ENCODE measurements around the gene SCAANT1. TPM values are rescaled to one million over a fixed set of nuclear protein-coding genes. Genes with fewer than 3 reads are reported as not detected.
A peak's percentile ranks its signal among the peaks of the same experiment; 100 is the strongest.

SCAANT1 gene
- polyA plus RNA-seq, 1 donor = 1.8 TPM

- Histone ChIP-seq H3K4me3 (ENCODE audit: low read length) (no peak overlapping the region), H3K4me1 (ENCODE audit: control insufficient read depth, insufficient read depth, low read length) (peaks cover 2% of the 10 kb centered on the region), H3K9me3 (ENCODE audit: control insufficient read depth, low read depth, low read length) (no peaks in the 10 kb centered on the region), H3K36me3 (ENCODE audit: control insufficient read depth, insufficient read depth, low read length) (peaks cover 42% of the 10 kb centered on the region), H3K27ac (ENCODE audit: low read length) (no peak overlapping the region), H3K27me3 (ENCODE audit: control insufficient read depth, insufficient read depth, low read length) (no peaks in the 10 kb centered on the region)
- DNase-seq = no peak
These were observed 6.1 kb upstream of the SCAANT1 start for GRCh38 chr3:63918321-63918720.

- H3K27me3 ChIP-seq (ENCODE audit: control insufficient read depth, insufficient read depth, low read length) = no peaks in the 10 kb centered on the region
- WGBS (ENCODE audit: insufficient coverage, low lambda C conversion rate) = 100% methylated on average over 2 of the region's 5 CpGs
- no peak overlapping the region for H3K27ac ChIP-seq (ENCODE audit: low read length)
- peaks cover 7% of the 10 kb centered on the region for H3K4me1 ChIP-seq (ENCODE audit: control insufficient read depth, insufficient read depth, low read length)
- peaks cover 26% of the 10 kb centered on the region for H3K36me3 ChIP-seq (ENCODE audit: control insufficient read depth, insufficient read depth, low read length)
- DNase-seq = peak in 1 of 2 donors; percentile 27
- H3K4me3 ChIP-seq (ENCODE audit: low read length) = no peak overlapping the region
- H3K9me3 ChIP-seq (ENCODE audit: control insufficient read depth, low read depth, low read length) = no peaks in the 10 kb centered on the region
These were observed 2.1 kb upstream of the SCAANT1 start for GRCh38 chr3:63914312-63914711.

GRCh38 chr3:63912768-63913588 is 795 bp upstream of the SCAANT1 start:
- peak overlapping the region; percentile 51 for H3K4me3 ChIP-seq (ENCODE audit: low read length)
- WGBS (ENCODE audit: insufficient coverage, low lambda C conversion rate) = no CpG with 5 or more reads among the region's 46 CpGs
- H3K9me3 ChIP-seq (ENCODE audit: control insufficient read depth, low read depth, low read length) = no peaks in the 10 kb centered on the region
- peak; percentile 67 to 79 for DNase-seq
- H3K27me3 ChIP-seq (ENCODE audit: control insufficient read depth, insufficient read depth, low read length) = no peaks in the 10 kb centered on the region
- peaks cover 15% of the 10 kb centered on the region for H3K36me3 ChIP-seq (ENCODE audit: control insufficient read depth, insufficient read depth, low read length)
- H3K27ac ChIP-seq (ENCODE audit: low read length) = peak overlapping the region; percentile 69
- peaks cover 7% of the 10 kb centered on the region for H3K4me1 ChIP-seq (ENCODE audit: control insufficient read depth, insufficient read depth, low read length)

GRCh38 chr3:63911509-63911872 is 692 bp downstream of the SCAANT1 start:
- H3K27me3 ChIP-seq (ENCODE audit: control insufficient read depth, insufficient read depth, low read length) = no peaks in the 10 kb centered on the region
- no peaks in the 10 kb centered on the region for H3K9me3 ChIP-seq (ENCODE audit: control insufficient read depth, low read depth, low read length)
- peaks cover 7% of the 10 kb centered on the region for H3K36me3 ChIP-seq (ENCODE audit: control insufficient read depth, insufficient read depth, low read length)
- peak overlapping the region; percentile 91 for H3K27ac ChIP-seq (ENCODE audit: low read length)
- peaks cover 7% of the 10 kb centered on the region for H3K4me1 ChIP-seq (ENCODE audit: control insufficient read depth, insufficient read depth, low read length)
- DNase-seq = no peak
- no CpG with 5 or more reads among the region's 18 CpGs for WGBS (ENCODE audit: insufficient coverage, low lambda C conversion rate)
- H3K4me3 ChIP-seq (ENCODE audit: low read length) = peak overlapping the region; percentile 79

- Histone ChIP-seq H3K4me1 (ENCODE audit: control insufficient read depth, insufficient read depth, low read length) (peaks cover 7% of the 10 kb centered on the region), H3K4me3 (ENCODE audit: low read length) (peak overlapping the region; percentile 79), H3K9me3 (ENCODE audit: control insufficient read depth, low read depth, low read length) (no peaks in the 10 kb centered on the region), H3K27me3 (ENCODE audit: control insufficient read depth, insufficient read depth, low read length) (no peaks in the 10 kb centered on the region), H3K27ac (ENCODE audit: low read length) (peak overlapping the region; percentile 91), H3K36me3 (ENCODE audit: control insufficient read depth, insufficient read depth, low read length) (peaks cover 3% of the 10 kb centered on the region)
- WGBS (ENCODE audit: insufficient coverage, low lambda C conversion rate) = no CpG with 5 or more reads among the region's 1 CpG
- peak in 1 of 2 donors; percentile 35 for DNase-seq
These were observed 1.3 kb downstream of the SCAANT1 start for GRCh38 chr3:63910891-63911290.

- 100% methylated on average over 3 of the region's 4 CpGs for WGBS (ENCODE audit: insufficient coverage, low lambda C conversion rate)
- no peaks in the 10 kb centered on the region for H3K9me3 ChIP-seq (ENCODE audit: control insufficient read depth, low read depth, low read length)
- DNase-seq = no peak
- H3K27me3 ChIP-seq (ENCODE audit: control insufficient read depth, insufficient read depth, low read length) = no peaks in the 10 kb centered on the region
- no peak overlapping the region for H3K4me3 ChIP-seq (ENCODE audit: low read length)
- peaks cover 7% of the 10 kb centered on the region for H3K4me1 ChIP-seq (ENCODE audit: control insufficient read depth, insufficient read depth, low read length)
- H3K36me3 ChIP-seq (ENCODE audit: control insufficient read depth, insufficient read depth, low read length) = peaks cover 2% of the 10 kb centered on the region
- no peak overlapping the region for H3K27ac ChIP-seq (ENCODE audit: low read length)
These were observed 2.2 kb downstream of the SCAANT1 start for GRCh38 chr3:63910001-63910400.

GRCh38 chr3:63909431-63909830 is 2.8 kb downstream of the SCAANT1 start:
- Histone ChIP-seq H3K4me3 (ENCODE audit: low read length) (no peak overlapping the region), H3K27ac (ENCODE audit: low read length) (no peak overlapping the region), H3K36me3 (ENCODE audit: control insufficient read depth, insufficient read depth, low read length) (no peaks in the 10 kb centered on the region), H3K27me3 (ENCODE audit: control insufficient read depth, insufficient read depth, low read length) (no peaks in the 10 kb centered on the region), H3K4me1 (ENCODE audit: control insufficient read depth, insufficient read depth, low read length) (peaks cover 7% of the 10 kb centered on the region), H3K9me3 (ENCODE audit: control insufficient read depth, low read depth, low read length) (no peaks in the 10 kb centered on the region)
- WGBS (ENCODE audit: insufficient coverage, low lambda C conversion rate) = no CpG with 5 or more reads among the region's 2 CpGs
- no peak for DNase-seq

- Histone ChIP-seq H3K4me1 (ENCODE audit: control insufficient read depth, insufficient read depth, low read length) (peaks cover 7% of the 10 kb centered on the region), H3K36me3 (ENCODE audit: control insufficient read depth, insufficient read depth, low read length) (no peaks in the 10 kb centered on the region), H3K27me3 (ENCODE audit: control insufficient read depth, insufficient read depth, low read length) (no peaks in the 10 kb centered on the region), H3K9me3 (ENCODE audit: control insufficient read depth, low read depth, low read length) (no peaks in the 10 kb centered on the region), H3K4me3 (ENCODE audit: low read length) (no peak overlapping the region), H3K27ac (ENCODE audit: low read length) (no peak overlapping the region)
- no peak for DNase-seq
- WGBS (ENCODE audit: insufficient coverage, low lambda C conversion rate) = no CpG with 5 or more reads among the region's 1 CpG
These were observed 3.4 kb downstream of the SCAANT1 start for GRCh38 chr3:63908776-63909175.

GRCh38 chr3:63908081-63908736 is 4.0 kb downstream of the SCAANT1 start:
- H3K27ac ChIP-seq (ENCODE audit: low read length) = no peak overlapping the region
- no peaks in the 10 kb centered on the region for H3K27me3 ChIP-seq (ENCODE audit: control insufficient read depth, insufficient read depth, low read length)
- no peak overlapping the region for H3K4me3 ChIP-seq (ENCODE audit: low read length)
- peaks cover 5% of the 10 kb centered on the region for H3K4me1 ChIP-seq (ENCODE audit: control insufficient read depth, insufficient read depth, low read length)
- H3K36me3 ChIP-seq (ENCODE audit: control insufficient read depth, insufficient read depth, low read length) = no peaks in the 10 kb centered on the region
- no peak for DNase-seq
- no peaks in the 10 kb centered on the region for H3K9me3 ChIP-seq (ENCODE audit: control insufficient read depth, low read depth, low read length)
- WGBS (ENCODE audit: insufficient coverage, low lambda C conversion rate) = 63% methylated on average over 1 of the region's 2 CpGs

GRCh38 chr3:63905731-63906620 is 6.2 kb downstream of the SCAANT1 start:
- no peak for DNase-seq
- WGBS (ENCODE audit: insufficient coverage, low lambda C conversion rate) = no CpG with 5 or more reads among the region's 4 CpGs
- Histone ChIP-seq H3K27me3 (ENCODE audit: control insufficient read depth, insufficient read depth, low read length) (no peaks in the 10 kb centered on the region), H3K4me3 (ENCODE audit: low read length) (no peak overlapping the region), H3K36me3 (ENCODE audit: control insufficient read depth, insufficient read depth, low read length) (no peaks in the 10 kb centered on the region), H3K4me1 (ENCODE audit: control insufficient read depth, insufficient read depth, low read length) (peaks cover 4% of the 10 kb centered on the region), H3K27ac (ENCODE audit: low read length) (no peak overlapping the region), H3K9me3 (ENCODE audit: control insufficient read depth, low read depth, low read length) (no peaks in the 10 kb centered on the region)
